ENCODE results near the gene LIAS. TPM values are rescaled to one million over a fixed set of nuclear protein-coding genes. Genes with fewer than 3 reads are reported as not detected.

The LIAS gene
- total RNA-seq, 2 donors from 2014 or later = 11.2 to 15.3 TPM

- Histone ChIP-seq H3K36me3 (no peaks in the 10 kb centered on the region), H3K27me3 (replicated peaks; ENCODE audit: insufficient read depth) (no peaks in the 10 kb centered on the region), H3K9me3 (no peaks in the 10 kb centered on the region), H3K4me1 (replicated peaks) (no peaks in the 10 kb centered on the region), H3K4me3 (no peak overlapping the region), H3K27ac (no peak overlapping the region)
- intact Hi-C loops (cut with DNase I) = no loop called here
- TF ChIP-seq POLR2AphosphoS5 (IDR thresholded peaks at IDR 0.05) (no peak), CTCF (IDR thresholded peaks at IDR 0.05) (no peak)
- no peak for DNase-seq (ENCODE audit: low spot score)
- WGBS = 70% methylated on average over 1 of the region's 1 CpG
These were observed 32.1 kb upstream of the LIAS start for GRCh38 chr4:39426728-39427127.

GRCh38 chr4:39427520-39428114 is 31.2 kb upstream of the LIAS start:
- 32% methylated on average over 10 of the region's 10 CpGs for WGBS
- no peak overlapping the region for H3K4me3 ChIP-seq
- no peaks in the 10 kb centered on the region for H3K27me3 ChIP-seq (replicated peaks; ENCODE audit: insufficient read depth)
- H3K27ac ChIP-seq = peak overlapping the region; percentile 37 to 41
- no peaks in the 10 kb centered on the region for H3K36me3 ChIP-seq
- DNase-seq (ENCODE audit: low spot score) = peak; percentile 30
- H3K4me1 ChIP-seq (replicated peaks) = no peaks in the 10 kb centered on the region
- no peak for TF ChIP-seq POLR2A (IDR thresholded peaks at IDR 0.05)
- peak; percentile 42 for TF ChIP-seq POLR2AphosphoS5 (IDR thresholded peaks at IDR 0.05)
- TF ChIP-seq CTCF (IDR thresholded peaks at IDR 0.05) = no peak
- intact Hi-C loops (cut with DNase I) = no loop called here
- H3K9me3 ChIP-seq = no peaks in the 10 kb centered on the region

GRCh38 chr4:39429476-39430334 is 29.2 kb upstream of the LIAS start:
- Histone ChIP-seq H3K27ac (no peak overlapping the region), H3K9me3 (no peaks in the 10 kb centered on the region), H3K4me1 (replicated peaks) (no peaks in the 10 kb centered on the region), H3K36me3 (no peaks in the 10 kb centered on the region), H3K4me3 (no peak overlapping the region), H3K27me3 (replicated peaks; ENCODE audit: insufficient read depth) (no peaks in the 10 kb centered on the region)
- WGBS = 74% methylated on average over 4 of the region's 4 CpGs
- no peak for DNase-seq (ENCODE audit: low spot score)
- TF ChIP-seq POLR2A (IDR thresholded peaks at IDR 0.05) (no peak), CTCF (IDR thresholded peaks at IDR 0.05) (no peak), POLR2AphosphoS5 (IDR thresholded peaks at IDR 0.05) (no peak)
- intact Hi-C loops (cut with DNase I) = no loop called here

GRCh38 chr4:39433878-39434492 is 24.9 kb upstream of the LIAS start:
- H3K27me3 ChIP-seq (replicated peaks; ENCODE audit: insufficient read depth) = no peaks in the 10 kb centered on the region
- H3K36me3 ChIP-seq = no peaks in the 10 kb centered on the region
- H3K4me3 ChIP-seq = no peak overlapping the region
- H3K4me1 ChIP-seq (replicated peaks) = no peaks in the 10 kb centered on the region
- H3K9me3 ChIP-seq = no peaks in the 10 kb centered on the region
- intact Hi-C loops (cut with DNase I) = no loop called here
- H3K27ac ChIP-seq = no peak overlapping the region
- no peak for TF ChIP-seq CTCF (IDR thresholded peaks at IDR 0.05)
- TF ChIP-seq POLR2A (IDR thresholded peaks at IDR 0.05) = no peak
- TF ChIP-seq POLR2AphosphoS5 (IDR thresholded peaks at IDR 0.05) = no peak
- 92% methylated on average over 11 of the region's 11 CpGs for WGBS
- no peak for DNase-seq (ENCODE audit: low spot score)
